GM19395 (cell line): Measurements from ENCODE around the gene RAB7A.

ENCODE experiments used
- ATAC-seq: cut with Tn5 transposase; IDR thresholded peaks from one replicate; pipeline ENCODE4 v1.9.1; 2021; ENCODE audit warnings: mild to moderate bottlenecking, moderate library complexity; ENCODE audit not compliant: unreplicated experiment

Gene RAB7A

DNA sequence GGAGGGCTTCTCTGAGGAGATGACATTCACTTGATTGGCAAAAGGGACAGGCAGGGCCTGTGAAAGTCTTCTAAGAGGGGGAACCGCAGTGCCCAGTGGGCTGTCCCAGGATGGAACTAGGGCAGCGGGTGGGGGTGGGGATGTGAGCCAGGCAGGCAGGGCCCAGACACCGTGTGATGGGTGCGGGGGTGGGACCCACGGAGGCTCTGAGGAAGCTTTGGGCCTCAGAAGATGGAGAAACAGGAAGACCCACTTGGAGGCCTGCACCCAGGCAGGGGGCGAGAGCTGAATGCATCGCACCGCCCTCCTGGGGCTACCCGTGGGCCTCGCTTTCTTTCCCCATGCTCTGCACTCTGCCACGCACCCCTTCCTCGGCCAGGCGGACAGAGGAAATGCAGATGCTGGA lies 120.5 kb downstream of the RAB7A start:
- no peak for ATAC-seq

DNA sequence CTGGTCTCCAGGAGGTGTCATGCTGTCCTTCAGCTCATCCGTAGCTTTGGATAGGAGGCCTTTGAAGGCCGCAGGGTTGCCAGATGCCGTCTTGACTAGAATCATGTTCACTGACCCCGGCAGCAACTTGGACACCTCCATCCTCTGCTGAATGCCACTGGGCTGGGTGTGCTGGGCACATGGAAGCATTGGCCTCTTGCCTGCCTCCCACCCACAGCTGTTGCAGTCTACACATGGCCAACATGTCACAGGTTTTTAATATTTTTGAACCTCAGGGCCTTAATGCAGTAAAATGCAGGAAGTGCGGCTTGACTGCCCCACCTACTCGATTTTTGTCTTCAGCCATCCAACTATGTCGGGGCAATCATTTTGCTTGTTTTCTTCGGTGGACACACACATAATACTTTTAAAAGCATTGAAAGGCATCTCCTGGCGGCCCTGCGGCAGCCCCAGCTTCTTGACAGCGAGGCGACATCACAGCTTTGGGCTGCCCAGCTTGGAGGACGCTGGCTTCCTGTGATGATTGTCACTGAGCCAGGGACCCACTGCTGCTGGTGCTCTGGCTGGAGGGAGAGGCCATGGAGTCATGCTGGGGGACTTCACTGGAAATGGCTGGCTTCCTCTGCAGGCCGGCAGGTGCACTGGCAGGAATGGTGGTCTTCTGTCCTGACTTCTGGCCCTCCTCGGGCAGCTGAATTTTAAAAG lies 121.8 kb downstream of the RAB7A start:
- ATAC-seq: no peak

DNA sequence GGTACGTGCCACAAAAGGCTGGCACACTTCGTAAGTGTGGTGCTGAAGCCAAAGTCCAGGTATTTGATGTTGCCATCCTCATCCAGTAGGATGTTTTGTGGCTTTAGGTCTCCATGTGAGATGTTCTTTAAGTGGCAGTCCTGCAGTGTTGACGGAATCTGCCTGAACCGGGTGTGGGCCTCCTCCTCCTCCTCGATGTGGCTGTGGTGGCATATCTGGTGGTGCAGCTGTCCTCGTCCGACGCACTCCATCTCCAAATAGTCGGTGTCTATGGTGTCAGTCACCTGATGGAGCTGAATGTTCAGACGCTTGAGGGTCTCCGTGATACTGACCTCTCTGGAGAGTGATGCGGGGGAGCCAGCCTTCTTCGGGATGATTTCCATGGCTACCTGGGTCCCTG lies 123.0 kb downstream of the RAB7A start:
- ATAC-seq: no peak

DNA sequence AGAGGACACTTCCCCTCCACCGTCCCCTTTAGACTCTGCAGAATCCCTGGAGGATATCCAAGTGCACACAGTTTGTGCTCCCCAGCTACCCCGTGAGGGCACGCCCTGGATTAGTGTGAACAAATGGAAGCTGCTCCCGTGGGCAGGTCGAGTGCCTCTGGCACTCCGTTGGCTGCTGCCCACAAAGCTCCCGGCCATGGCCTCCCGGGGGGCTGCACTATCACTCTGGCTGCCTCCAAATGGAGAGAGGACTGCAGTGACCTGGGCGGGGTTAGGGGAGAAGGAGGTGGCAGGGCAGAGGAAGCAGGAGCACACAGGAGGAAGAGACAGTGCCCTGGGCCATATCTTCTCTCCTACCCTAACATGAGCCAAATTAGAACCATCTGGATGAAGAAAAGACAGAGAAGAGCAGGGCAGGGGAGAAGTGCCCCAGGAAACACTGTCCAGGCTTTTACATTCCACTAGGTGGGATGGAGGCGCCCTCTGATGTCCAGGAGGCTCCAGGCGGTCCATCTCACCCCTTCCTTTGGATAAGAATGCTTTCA lies 124.0 kb downstream of the RAB7A start:
- no peak for ATAC-seq

DNA sequence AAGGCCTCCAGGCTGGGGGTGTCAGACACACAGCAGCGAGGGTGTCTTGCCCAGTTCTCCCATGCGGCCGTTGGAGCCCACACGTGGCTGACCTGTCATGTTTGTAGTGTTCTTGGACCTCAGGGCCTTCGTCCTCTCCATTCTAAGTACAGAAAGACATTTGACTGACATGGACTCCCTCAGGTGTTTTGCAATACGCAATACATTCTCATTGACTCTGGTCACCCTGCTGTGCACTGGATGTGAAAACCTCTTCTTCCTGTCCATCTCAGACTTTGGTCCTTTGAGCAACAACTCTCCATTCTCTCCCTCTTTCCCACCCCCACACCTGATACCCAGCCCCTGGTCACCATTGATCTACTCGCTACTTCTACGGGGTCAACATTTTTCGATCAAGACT lies 124.6 kb downstream of the RAB7A start:
- no peak for ATAC-seq

DNA sequence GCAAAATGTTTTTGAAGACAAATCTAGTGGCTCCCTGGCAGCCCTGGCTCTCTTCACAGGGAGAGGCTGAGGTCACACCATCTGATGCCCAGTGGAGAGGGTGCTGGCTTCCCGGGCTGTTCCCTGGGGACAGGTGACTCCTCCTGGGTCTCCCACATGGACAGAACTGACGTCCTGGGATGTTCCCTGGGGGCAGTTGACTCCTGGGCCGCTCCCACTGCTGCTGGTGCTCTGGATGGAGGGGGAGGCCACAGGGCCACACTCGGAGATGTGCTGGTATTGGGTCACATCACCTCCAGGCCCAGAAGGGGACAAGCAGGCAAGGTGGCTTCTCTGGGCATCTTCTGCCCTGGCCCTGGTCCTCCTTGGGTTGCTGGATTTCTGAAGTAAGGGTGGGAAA lies 125.6 kb downstream of the RAB7A start:
- no peak for ATAC-seq

DNA sequence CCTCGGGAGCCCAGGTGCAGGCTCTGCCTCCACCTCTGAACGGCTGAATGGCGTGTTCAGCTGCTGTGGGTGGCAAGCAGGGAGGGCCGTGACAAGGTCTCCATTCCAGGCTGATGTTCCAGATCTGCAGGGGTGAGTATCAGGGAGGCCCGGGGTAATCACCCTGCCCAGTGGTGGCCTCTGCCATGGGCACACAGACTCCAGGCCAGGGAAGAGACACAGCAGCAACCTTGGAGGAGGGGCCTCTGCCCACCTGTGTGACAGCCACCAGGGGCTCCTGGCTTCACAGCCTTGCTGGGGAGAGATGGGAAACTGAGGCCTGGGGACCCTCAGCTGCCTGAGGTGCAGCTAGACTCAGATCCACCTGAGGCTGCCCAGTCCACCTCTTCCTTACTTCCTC lies 127.8 kb downstream of the RAB7A start:
- ATAC-seq: no peak

DNA sequence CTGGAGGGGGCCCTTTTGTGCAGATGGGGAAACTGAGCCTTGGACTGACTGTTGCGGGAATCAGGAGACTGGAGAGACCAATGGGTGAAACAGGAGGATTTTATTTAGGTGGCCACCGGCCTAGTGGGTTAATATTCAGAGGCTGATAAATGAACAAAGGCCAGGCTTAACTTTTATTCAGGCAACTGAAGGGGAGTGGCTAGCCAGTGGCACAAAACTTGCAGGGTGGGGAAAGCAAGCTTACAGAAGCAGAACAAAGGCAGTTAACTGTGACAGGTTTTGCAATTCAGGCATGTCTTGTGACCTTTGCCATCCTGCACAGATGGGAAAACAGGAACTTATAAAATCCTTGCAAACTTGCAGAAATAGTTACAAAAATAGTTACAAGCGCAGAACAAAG lies 128.5 kb downstream of the RAB7A start:
- no peak for ATAC-seq

DNA sequence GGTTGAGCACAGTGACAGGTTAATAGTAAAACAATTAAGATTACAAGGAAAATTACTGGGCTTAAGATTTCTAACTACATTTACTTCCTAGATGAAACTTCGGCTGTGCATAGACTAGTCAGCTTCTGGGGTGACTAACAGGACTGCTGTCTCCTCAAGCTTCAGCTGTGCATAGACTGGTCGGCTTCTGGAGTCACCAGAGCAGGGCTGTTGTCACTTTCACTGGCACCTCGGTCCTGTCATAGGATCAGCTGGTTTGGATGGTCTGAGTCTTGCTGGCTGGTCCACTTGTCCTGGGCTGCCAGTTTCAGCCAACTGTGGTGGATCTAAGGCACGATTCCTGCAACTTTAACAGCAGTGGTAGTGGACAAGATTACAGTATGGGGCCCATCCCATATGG lies 129.6 kb downstream of the RAB7A start:
- no peak for ATAC-seq

DNA sequence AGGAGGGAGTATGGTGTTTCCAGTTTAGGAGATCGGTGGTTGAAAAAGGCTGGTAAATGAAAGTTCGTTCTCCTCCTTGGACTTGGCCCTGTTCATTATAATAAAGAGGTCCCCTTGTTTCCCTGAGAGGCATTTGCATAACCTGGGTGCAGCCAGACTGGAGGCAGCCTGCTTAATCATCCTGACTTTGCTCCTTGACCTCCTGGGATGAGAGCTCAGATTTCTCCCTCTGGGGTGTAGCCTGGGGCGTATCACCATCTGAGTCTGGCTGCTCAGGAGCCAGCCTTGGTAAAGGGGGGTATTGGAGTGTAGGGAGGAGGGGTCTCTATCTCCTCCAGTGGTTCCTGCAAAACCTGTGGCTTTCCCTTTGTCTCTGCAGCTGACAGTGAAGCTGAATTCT lies 132.2 kb downstream of the RAB7A start:
- ATAC-seq: no peak

DNA sequence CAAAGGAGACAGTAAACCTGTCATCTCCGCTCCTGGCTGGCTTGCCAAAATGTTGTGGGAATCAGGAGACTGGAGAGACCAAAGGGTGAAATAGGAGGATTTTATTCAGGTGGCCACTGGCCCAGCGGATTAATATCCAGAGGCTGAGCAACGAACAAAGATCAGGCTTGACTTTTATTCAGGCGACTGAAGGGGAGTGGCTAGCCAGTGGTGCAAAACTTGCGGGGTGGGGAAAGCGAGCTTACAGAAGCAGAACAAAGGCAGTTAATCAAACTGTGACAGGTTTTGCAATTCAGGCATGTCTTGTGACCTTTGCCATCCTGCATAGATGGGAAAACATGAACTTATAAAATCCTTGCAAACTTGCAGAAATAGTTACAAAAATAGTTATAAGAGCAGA lies 133.6 kb downstream of the RAB7A start:
- no peak for ATAC-seq

DNA sequence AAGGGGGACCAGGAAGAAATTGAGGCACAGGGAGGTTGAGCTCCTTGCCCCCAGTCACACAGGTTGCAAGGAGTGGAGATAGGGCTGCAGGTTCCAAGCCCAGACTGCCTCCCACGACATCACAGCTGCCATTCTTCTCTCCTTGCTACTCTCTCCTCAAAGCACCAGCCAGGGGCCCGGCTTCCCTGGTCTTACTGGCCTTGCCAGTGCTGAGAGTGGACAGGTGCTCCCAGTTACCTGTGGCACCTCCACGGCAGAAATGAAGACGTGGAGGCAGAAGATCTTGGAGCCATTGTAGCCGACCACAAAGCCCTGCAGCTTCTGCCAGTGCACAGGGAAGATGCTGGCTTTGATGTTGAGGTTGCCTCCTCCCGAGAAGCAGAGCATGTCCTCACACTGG lies 135.5 kb downstream of the RAB7A start:
- no peak for ATAC-seq

DNA sequence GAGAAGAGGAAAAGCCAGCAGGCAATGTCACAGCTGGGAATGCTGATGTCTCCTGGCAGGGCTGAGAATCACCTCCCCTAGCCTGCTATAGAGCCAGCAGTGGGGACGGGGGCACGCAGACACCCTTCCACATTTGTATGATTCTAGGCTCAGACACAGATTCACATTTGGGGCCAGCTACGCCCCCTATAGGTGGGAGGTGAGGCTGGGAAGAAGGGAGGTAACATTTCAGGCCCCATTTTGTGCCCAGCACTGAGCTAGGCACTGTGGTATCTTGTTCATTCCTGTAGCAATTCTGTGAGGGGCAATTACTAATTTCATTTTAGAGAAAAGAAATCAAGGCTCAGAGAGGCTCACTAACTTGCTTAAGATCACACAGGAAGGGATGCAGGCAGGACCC lies 137.6 kb downstream of the RAB7A start:
- ATAC-seq: no peak
